Measurements from ENCODE around the gene KRT84. TPM values are rescaled to one million over a fixed set of nuclear protein-coding genes. Genes with fewer than 3 reads are reported as not detected.
A peak's percentile ranks its signal among the peaks of the same experiment; 100 is the strongest.

KRT84 gene
- total RNA-seq, 1 experiment from 2014 or later = 0.15 TPM

DNA sequence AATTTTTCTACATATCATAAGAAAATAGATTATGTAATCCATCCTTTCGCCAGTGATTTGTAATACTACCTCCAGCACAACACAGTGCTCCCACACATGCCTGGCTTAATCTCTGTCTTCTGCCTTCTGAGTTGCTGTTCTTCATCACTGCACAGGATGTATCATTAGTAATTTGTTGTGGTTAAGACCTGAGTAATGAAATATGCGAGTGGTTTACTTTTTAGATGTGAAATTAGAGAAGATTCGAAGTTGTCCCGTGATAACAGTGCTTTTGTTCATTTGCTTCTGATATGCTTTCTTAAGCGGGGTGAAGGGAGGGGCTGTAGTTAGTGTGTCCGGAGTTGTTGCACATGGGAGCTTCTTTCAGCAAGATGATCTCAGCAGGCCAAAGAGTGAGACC is 36.3 kb downstream of the KRT84 start:
- H3K9me2 ChIP-seq (replicated peaks; ENCODE audit: low read length) = no peaks in the 10 kb centered on the region
- intact Hi-C loops (cut with micrococcal nuclease) = no loop called here
- H2AFZ ChIP-seq (ENCODE audit: low read length) = no peak overlapping the region
- ChIA-PET CTCF (no interaction called here), POLR2A (ENCODE audit: unreplicated experiment) (interaction anchor here (0.5 kb wide), 1 partner anchor 64 kb away, joined by 3 read pairs; no protein-coding TSS in a partner anchor)
- no peak overlapping the region for H3K27ac ChIP-seq (ENCODE audit: low read length)
- no peaks in the 10 kb centered on the region for H4K20me1 ChIP-seq (ENCODE audit: low read length)
- peaks cover 35% of the 10 kb centered on the region for H3K4me1 ChIP-seq (ENCODE audit: insufficient read depth, low read length)
- no peak overlapping the region for H3K4me3 ChIP-seq (ENCODE audit: low read length)
- no peak overlapping the region for H3K9ac ChIP-seq (ENCODE audit: low read length)
- no peaks in the 10 kb centered on the region for H3K9me3 ChIP-seq (ENCODE audit: low read length)
- no peaks in the 10 kb centered on the region for H3K36me3 ChIP-seq (ENCODE audit: low read depth, low read length)
- peak overlapping the region; percentile 12 for H3K4me2 ChIP-seq (ENCODE audit: low read length)
- H3K27me3 ChIP-seq (ENCODE audit: low read length) = no peaks in the 10 kb centered on the region
- peak; percentile 49 for DNase-seq
- H3K79me2 ChIP-seq (ENCODE audit: low read length) = no peaks in the 10 kb centered on the region
- no TSS peak for BruUV-seq (replicated peaks)
- no peak for TF ChIP-seq EZH2phosphoT487 (IDR thresholded peaks at IDR 0.05; ENCODE audit: borderline replicate concordance, low read length)
- TF ChIP-seq EZH2 (IDR thresholded peaks at IDR 0.05; ENCODE audit: low read length, unreplicated experiment) = no peak
- TF ChIP-seq, protein P1, sequence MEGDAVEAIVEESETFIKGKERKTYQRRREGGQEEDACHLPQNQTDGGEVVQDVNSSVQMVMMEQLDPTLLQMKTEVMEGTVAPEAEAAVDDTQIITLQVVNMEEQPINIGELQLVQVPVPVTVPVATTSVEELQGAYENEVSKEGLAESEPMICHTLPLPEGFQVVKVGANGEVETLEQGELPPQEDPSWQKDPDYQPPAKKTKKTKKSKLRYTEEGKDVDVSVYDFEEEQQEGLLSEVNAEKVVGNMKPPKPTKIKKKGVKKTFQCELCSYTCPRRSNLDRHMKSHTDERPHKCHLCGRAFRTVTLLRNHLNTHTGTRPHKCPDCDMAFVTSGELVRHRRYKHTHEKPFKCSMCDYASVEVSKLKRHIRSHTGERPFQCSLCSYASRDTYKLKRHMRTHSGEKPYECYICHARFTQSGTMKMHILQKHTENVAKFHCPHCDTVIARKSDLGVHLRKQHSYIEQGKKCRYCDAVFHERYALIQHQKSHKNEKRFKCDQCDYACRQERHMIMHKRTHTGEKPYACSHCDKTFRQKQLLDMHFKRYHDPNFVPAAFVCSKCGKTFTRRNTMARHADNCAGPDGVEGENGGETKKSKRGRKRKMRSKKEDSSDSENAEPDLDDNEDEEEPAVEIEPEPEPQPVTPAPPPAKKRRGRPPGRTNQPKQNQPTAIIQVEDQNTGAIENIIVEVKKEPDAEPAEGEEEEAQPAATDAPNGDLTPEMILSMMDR (conservative IDR thresholded peaks at IDR 0.05; ENCODE audit: low read depth, low read length) = no peak
- peak; percentile 25 for ATAC-seq
- no peaks in the 10 kb centered on the region for H3F3A ChIP-seq (ENCODE audit: low read length, unreplicated experiment)

DNA sequence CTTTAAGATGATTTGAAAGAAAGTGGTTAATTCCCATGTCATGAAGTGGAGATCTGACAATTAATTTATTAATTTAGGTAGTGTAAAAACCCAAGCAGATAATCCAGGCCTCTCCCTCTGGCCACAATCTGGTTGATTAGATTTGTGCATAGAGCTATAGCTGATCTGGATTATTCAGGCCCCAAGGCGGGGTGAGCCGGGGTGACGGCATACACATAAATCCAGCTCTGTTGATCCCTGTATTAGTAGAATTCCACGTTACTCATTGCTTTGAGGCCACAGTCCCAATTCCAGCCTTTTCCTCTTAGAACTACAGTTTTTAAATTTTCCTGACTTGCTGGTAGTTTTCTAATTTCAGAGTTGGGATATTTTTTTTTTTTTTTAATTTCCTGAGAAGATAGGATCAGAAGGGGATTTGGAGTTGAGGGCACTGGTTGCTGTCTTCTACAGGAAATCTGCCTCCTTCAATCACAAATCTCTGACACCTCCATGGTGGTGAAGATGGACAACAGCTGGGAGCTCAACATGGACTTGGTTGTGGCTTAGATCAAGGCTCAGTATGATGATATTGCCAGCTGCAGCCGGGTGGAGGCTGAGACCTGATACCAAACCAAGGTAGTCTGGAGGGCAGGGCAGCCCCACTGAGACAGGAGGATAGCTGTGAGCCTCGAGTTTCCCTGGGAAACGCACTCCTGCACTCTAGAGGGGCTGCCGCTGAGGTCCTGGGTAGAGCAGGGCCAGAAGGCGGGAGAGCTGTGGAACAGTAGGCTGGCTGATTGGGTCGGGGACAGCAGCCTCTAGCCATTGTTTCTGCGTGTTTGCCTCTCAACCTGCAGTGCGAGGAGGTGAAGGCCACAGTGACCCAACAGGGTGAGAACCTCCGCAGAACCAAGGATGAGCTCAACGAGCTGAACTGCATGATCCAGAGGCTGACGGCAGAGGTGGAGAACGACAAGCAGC is 37.6 kb downstream of the KRT84 start:
- H3K9me2 ChIP-seq (replicated peaks; ENCODE audit: low read length) = no peaks in the 10 kb centered on the region
- ChIA-PET POLR2A (ENCODE audit: unreplicated experiment) (no interaction called here), CTCF (no interaction called here)
- no peak for ATAC-seq
- H3K36me3 ChIP-seq (ENCODE audit: low read depth, low read length) = no peaks in the 10 kb centered on the region
- H3K4me2 ChIP-seq (ENCODE audit: low read length) = no peak overlapping the region
- H3K79me2 ChIP-seq (ENCODE audit: low read length) = no peaks in the 10 kb centered on the region
- no peak overlapping the region for H3K9ac ChIP-seq (ENCODE audit: low read length)
- H3K27me3 ChIP-seq (ENCODE audit: low read length) = no peaks in the 10 kb centered on the region
- H2AFZ ChIP-seq (ENCODE audit: low read length) = no peak overlapping the region
- H3K27ac ChIP-seq (ENCODE audit: low read length) = no peak overlapping the region
- intact Hi-C loops (cut with micrococcal nuclease) = no loop called here
- no peaks in the 10 kb centered on the region for H3K9me3 ChIP-seq (ENCODE audit: low read length)
- no TSS peak for BruUV-seq (replicated peaks)
- H4K20me1 ChIP-seq (ENCODE audit: low read length) = no peaks in the 10 kb centered on the region
- no peak overlapping the region for H3K4me3 ChIP-seq (ENCODE audit: low read length)
- H3K4me1 ChIP-seq (ENCODE audit: insufficient read depth, low read length) = peaks cover 35% of the 10 kb centered on the region
- TF ChIP-seq, protein P1 (conservative IDR thresholded peaks at IDR 0.05; ENCODE audit: low read depth, low read length) = no peak
- no peak for TF ChIP-seq EZH2 (IDR thresholded peaks at IDR 0.05; ENCODE audit: low read length, unreplicated experiment)
- no peak for TF ChIP-seq EZH2phosphoT487 (IDR thresholded peaks at IDR 0.05; ENCODE audit: borderline replicate concordance, low read length)
- no peak for DNase-seq
- no peaks in the 10 kb centered on the region for H3F3A ChIP-seq (ENCODE audit: low read length, unreplicated experiment)

DNA sequence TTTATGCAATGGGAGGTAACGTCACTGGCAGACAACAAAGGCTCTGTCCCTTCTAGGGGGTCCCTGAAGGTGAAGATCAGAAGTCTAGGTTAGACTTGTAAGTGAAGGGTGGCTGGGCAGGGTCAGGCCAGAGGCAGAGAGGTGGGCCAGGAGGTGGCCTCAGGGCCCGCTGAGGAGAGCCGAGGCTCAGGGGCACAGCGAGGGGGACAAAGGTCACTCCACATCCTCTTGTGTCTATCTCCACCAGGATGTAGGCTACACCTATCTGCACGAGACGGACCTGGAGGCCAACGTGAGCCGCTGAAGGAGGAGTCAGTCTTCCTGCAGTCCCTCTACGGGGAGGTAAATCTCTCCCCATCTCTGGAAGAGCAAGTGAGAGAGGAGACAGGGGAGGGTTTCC is 38.4 kb downstream of the KRT84 start:
- ATAC-seq = no peak
- no peak overlapping the region for H3K27ac ChIP-seq (ENCODE audit: low read length)
- H3K4me2 ChIP-seq (ENCODE audit: low read length) = no peak overlapping the region
- intact Hi-C loops (cut with micrococcal nuclease) = no loop called here
- peaks cover 35% of the 10 kb centered on the region for H3K4me1 ChIP-seq (ENCODE audit: insufficient read depth, low read length)
- H4K20me1 ChIP-seq (ENCODE audit: low read length) = no peaks in the 10 kb centered on the region
- no peak for TF ChIP-seq EZH2phosphoT487 (IDR thresholded peaks at IDR 0.05; ENCODE audit: borderline replicate concordance, low read length)
- TF ChIP-seq, protein P1 (conservative IDR thresholded peaks at IDR 0.05; ENCODE audit: low read depth, low read length) = no peak
- TF ChIP-seq EZH2 (IDR thresholded peaks at IDR 0.05; ENCODE audit: low read length, unreplicated experiment) = no peak
- no peaks in the 10 kb centered on the region for H3K27me3 ChIP-seq (ENCODE audit: low read length)
- no peak overlapping the region for H3K4me3 ChIP-seq (ENCODE audit: low read length)
- no peaks in the 10 kb centered on the region for H3K9me3 ChIP-seq (ENCODE audit: low read length)
- ChIA-PET POLR2A (ENCODE audit: unreplicated experiment) (no interaction called here), CTCF (no interaction called here)
- H3F3A ChIP-seq (ENCODE audit: low read length, unreplicated experiment) = no peaks in the 10 kb centered on the region
- DNase-seq = no peak
- H3K79me2 ChIP-seq (ENCODE audit: low read length) = no peaks in the 10 kb centered on the region
- H3K9ac ChIP-seq (ENCODE audit: low read length) = no peak overlapping the region
- H3K9me2 ChIP-seq (replicated peaks; ENCODE audit: low read length) = no peaks in the 10 kb centered on the region
- no peak overlapping the region for H2AFZ ChIP-seq (ENCODE audit: low read length)
- H3K36me3 ChIP-seq (ENCODE audit: low read depth, low read length) = no peaks in the 10 kb centered on the region
- no TSS peak for BruUV-seq (replicated peaks)

Measured in PC-3 (cell line).